CD8-positive, alpha-beta memory T cell (primary cell): ENCODE data around the gene LILRA6. TPM values are rescaled to one million over a fixed set of nuclear protein-coding genes. Genes with fewer than 3 reads are reported as not detected.
"Not testable (repeated sequence)": the region's sequence is repeated elsewhere in the genome, so short reads cannot be mapped to it uniquely, and the experiment has no call there.

Experiments used
- CTCF ChIA-PET: fragments of 350-600 bp; sonication (Branson Sonifier 250); formaldehyde crosslinking; loops from one replicate; lab custom pipeline; 2021; ENCODE audit warnings: antibody characterized with exemption; lab: Charles Lee
- POLR2A ChIA-PET: fragments of 350-600 bp; sonication (Branson Sonifier 250); formaldehyde crosslinking; loops from one replicate; lab custom pipeline; 2021; ENCODE audit warnings: antibody characterized with exemption; lab: Charles Lee
- DNase-seq, 5 donors: peaks; one replicate each; pipeline versions ENCODE4 v3.0.0 to v3.0.0-alpha.2; 2020 to 2022; ENCODE audit warnings: mixed read lengths in 1 of 5
- H3K27ac ChIP-seq: one replicate; pipeline ENCODE4 v1.7.0; 2013; ENCODE audit warnings: low read depth, mild to moderate bottlenecking, low read length, moderate library complexity
- H3K27me3 ChIP-seq: 2 replicates; pipeline ENCODE4 v1.7.0; 2013; ENCODE audit warnings: low read length, mild to moderate bottlenecking; ENCODE audit not compliant: insufficient read depth, poor library complexity, severe bottlenecking
- H3K36me3 ChIP-seq: 2 replicates; pipeline ENCODE4 v1.7.0; 2013; ENCODE audit warnings: mild to moderate bottlenecking, low read length, moderate library complexity; ENCODE audit not compliant: insufficient read depth
- H3K4me1 ChIP-seq: 2 replicates; pipeline ENCODE4 v1.7.0; 2013; ENCODE audit warnings: mild to moderate bottlenecking, low read length, moderate library complexity; ENCODE audit not compliant: insufficient read depth
- H3K4me3 ChIP-seq: 2 replicates; pipeline ENCODE4 v1.7.0; 2013; ENCODE audit warnings: mild to moderate bottlenecking, low read length
- H3K9me3 ChIP-seq: 2 replicates; pipeline ENCODE4 v1.7.0; 2013; ENCODE audit warnings: mild to moderate bottlenecking, low read length
- H3K27ac Mint-ChIP-seq, 8 donors: one replicate each; pipeline ENCODE4 v1.8.0; 2020 to 2021; ENCODE audit warnings: mixed read lengths in 8 of 8, mild to moderate bottlenecking in 6 of 8, inconsistent platforms in 3 of 8, moderate library complexity in 3 of 8
- H3K27me3 Mint-ChIP-seq, 2 donors: one replicate each; pipeline ENCODE4 v1.8.0; 2020 to 2021; ENCODE audit warnings: mixed read lengths in 2 of 2, mild to moderate bottlenecking in 1 of 2, moderate library complexity in 1 of 2
- H3K36me3 Mint-ChIP-seq, 3 donors: one replicate each; pipeline ENCODE4 v1.8.0; 2020 to 2021; ENCODE audit warnings: mixed read lengths in 3 of 3, inconsistent platforms in 1 of 3, mild to moderate bottlenecking in 1 of 3
- H3K4me1 Mint-ChIP-seq, 3 donors: one replicate each; pipeline ENCODE4 v1.8.0; 2020 to 2021; ENCODE audit warnings: mixed read lengths in 3 of 3, inconsistent platforms in 1 of 3, mild to moderate bottlenecking in 1 of 3
- H3K4me3 Mint-ChIP-seq, 7 donors: one replicate each; pipeline ENCODE4 v1.8.0; 2020 to 2021; ENCODE audit warnings: mixed read lengths in 7 of 7, mild to moderate bottlenecking in 6 of 7, moderate library complexity in 4 of 7, inconsistent platforms in 2 of 7
- H3K9me3 Mint-ChIP-seq, 5 donors: one replicate each; pipeline ENCODE4 v1.8.0; 2020 to 2022; ENCODE audit warnings: mixed read lengths in 5 of 5, mild to moderate bottlenecking in 3 of 5, moderate library complexity in 2 of 5, inconsistent platforms in 1 of 5
- polyA plus RNA-seq: library from polyadenylated mRNA; unstranded; fragments of 300-500 nt; fragmentation: Illumina TruSeq; gene quantifications from one replicate; pipeline ENCODE4 v1.2.3, GENCODE V29; 2021
- total RNA-seq, 2 experiments: library from RNA; stranded (reverse); gene quantifications; one replicate each; pipeline ENCODE4 v1.2.3, GENCODE V29; 2021

Gene LILRA6
- total and polyA plus RNA-seq, 3 experiments from 2014 or later, result 0.37 to 0.45 (median 0.42) TPM

GRCh38 chr19:54211235-54211634, 31.4 kb downstream of the LILRA6 start:
- Histone ChIP-seq H3K9me3 (no peaks in the 10 kb centered on the region), H3K4me1 (peaks cover 50% of the 10 kb centered on the region), H3K27ac (peak overlapping the region; percentile 57), H3K36me3 (peaks cover 21% of the 10 kb centered on the region), H3K27me3 (no peaks in the 10 kb centered on the region), H3K4me3 (no peak overlapping the region)
- POLR2A ChIA-PET, result interaction anchor here (0.8 to 1.2 kb wide), 4 partner anchors 21 to 96 kb away, joined by 3 to 5 read pairs (median 4); partner anchors contain the start of genes LENG1, MBOAT7, PRPF31 and TFPT
- no peaks in the 10 kb centered on the region for H3K27me3 Mint-ChIP-seq
- peak overlapping the region; percentile 78 to 99 (median 96) for H3K27ac Mint-ChIP-seq
- no peaks in the 10 kb centered on the region for H3K9me3 Mint-ChIP-seq
- H3K36me3 Mint-ChIP-seq, result peaks cover 0 to 28% (median 6%) of the 10 kb centered on the region in 3 donors
- H3K4me3 Mint-ChIP-seq, result peak overlapping the region; percentile 2 to 72 (median 29)
- H3K4me1 Mint-ChIP-seq, result peaks cover 37 to 52% (median 49%) of the 10 kb centered on the region in 3 donors
- CTCF ChIA-PET, result interaction anchor here (1.2 to 1.7 kb wide), 5 partner anchors 8 to 55 kb away, joined by 3 to 6 read pairs (median 3); partner anchors contain the start of genes MBOAT7 and TSEN34
- DNase-seq, result no peak

DNA sequence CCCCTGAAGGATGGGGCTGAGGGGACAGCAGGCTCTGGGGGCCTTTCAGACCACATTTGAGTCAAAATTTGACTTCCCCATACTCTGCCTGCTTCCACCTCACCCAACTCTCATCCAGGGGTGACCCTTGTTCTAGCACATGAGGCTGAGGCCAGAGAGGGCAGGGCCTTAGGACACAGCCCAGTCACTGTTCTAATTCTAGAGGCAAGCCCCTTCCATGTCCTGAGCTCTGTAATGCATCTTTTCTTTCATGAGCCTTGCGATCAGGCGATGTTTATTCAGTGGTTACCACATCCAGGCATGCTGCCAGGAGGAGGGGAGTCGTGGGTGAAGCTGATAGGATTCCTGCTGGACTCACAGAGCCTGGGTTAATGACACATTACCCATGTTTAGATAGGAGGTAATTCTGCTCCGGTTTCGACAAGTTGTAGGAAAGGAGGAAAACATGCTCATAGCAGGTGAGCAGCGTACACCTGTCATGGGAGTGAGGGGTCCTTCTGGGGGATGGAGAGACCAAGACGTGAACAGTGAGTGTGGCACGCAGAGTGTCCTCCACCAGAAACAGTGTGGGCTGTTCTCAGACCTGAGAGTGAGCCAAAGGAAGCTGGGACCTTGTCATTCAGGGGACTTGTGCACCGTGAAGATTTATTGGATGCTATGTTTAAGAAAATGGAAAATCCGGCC, 32.6 kb downstream of the LILRA6 start:
- POLR2A ChIA-PET, result interaction anchor here (1.1 to 1.2 kb wide), 2 partner anchors 21 to 51 kb away, joined by 4 to 5 read pairs; partner anchors contain the start of genes LENG1 and MBOAT7
- DNase-seq, result peak in 2 of 5 donors; percentile 21 to 67
- Histone ChIP-seq H3K9me3 (no peaks in the 10 kb centered on the region), H3K36me3 (peaks cover 29% of the 10 kb centered on the region), H3K4me3 (peak overlapping the region; percentile 0), H3K27me3 (no peaks in the 10 kb centered on the region), H3K4me1 (peaks cover 62% of the 10 kb centered on the region), H3K27ac (peak overlapping the region; percentile 57)
- Mint-ChIP-seq H3K27me3 (no peaks in the 10 kb centered on the region), H3K9me3 (no peaks in the 10 kb centered on the region), H3K36me3 (peaks cover 0 to 41% (median 6%) of the 10 kb centered on the region in 3 donors), H3K4me1 (peaks cover 43 to 65% (median 52%) of the 10 kb centered on the region in 3 donors), H3K27ac (peak overlapping the region; percentile 78 to 99 (median 96)), H3K4me3 (peak overlapping the region; percentile 35 to 87 (median 72))
- CTCF ChIA-PET, result interaction anchor here (1.2 kb wide), 1 partner anchor 21 kb away, joined by 3 read pairs; the partner anchor contains the start of gene MBOAT7

DNA sequence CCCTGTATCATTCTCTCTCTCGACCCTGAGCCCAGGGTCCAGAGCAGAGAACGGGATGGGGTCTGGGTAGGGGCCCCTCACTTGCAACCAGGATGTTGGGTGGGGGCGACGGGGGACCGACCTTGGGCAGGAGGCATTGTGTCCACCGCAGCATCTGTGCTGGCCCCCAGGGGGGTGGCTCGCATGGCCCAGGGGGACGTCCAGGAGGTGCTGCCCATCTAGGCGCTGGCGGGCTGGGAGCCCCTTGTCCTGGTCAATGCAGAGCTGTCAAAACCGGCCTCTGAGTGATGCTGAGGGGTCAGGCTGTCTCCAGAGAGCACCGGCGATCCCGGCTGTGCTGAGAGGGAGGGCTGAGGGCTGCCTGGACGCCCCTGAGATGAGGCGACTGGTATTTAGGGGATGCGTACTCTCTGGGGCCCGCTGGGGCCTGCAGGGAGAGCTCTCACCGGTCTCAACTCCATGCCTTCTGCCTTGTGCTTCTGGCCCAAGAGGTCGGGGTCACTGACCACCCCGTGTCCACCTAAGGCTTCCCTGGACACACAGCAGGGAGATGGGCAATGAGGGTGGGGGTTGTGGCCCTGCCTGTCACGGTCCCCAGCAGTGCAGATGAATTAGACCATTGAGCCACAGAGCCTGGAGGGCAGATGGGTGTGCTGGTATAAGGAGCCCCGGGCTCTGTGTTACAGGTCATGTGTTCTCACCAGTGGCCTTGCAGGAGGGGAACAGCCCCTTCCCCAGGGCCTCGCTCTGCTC, 33.4 kb downstream of the LILRA6 start:
- peaks cover 36% of the 10 kb centered on the region for H3K36me3 ChIP-seq
- H3K9me3 Mint-ChIP-seq, result no peaks in the 10 kb centered on the region

DNA sequence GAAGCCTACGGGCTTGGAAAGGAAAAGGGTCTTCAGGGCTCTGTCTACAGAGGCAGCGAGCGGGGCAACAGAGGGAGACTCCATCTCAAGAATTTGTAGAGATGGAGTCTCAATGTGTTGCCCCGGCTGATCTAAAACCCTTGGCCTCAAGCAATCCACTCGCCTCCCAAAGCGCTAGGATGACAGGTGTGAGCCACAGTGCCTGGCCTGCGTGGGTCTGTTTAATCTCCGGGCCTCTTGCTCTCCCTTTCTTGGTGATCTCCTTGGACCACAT, 33.9 kb downstream of the LILRA6 start:
- Mint-ChIP-seq H3K4me1 (peaks cover 54 to 78% (median 65%) of the 10 kb centered on the region in 3 donors), H3K36me3 (peaks cover 0 to 52% (median 6%) of the 10 kb centered on the region in 3 donors), H3K4me3 (peak overlapping the region in 4 of 7 donors; percentile 13 to 63 (median 42)), H3K9me3 (no peaks in the 10 kb centered on the region), H3K27ac (peak overlapping the region in 6 of 8 donors; percentile 65 to 94 (median 69)), H3K27me3 (no peaks in the 10 kb centered on the region)
- no peak for DNase-seq
- H3K4me1 ChIP-seq, result peaks cover 75% of the 10 kb centered on the region
- no peak overlapping the region for H3K4me3 ChIP-seq
- H3K27ac ChIP-seq, result peak overlapping the region; percentile 57
- peaks cover 39% of the 10 kb centered on the region for H3K36me3 ChIP-seq
- CTCF ChIA-PET, result no interaction called here
- H3K9me3 ChIP-seq, result no peaks in the 10 kb centered on the region
- no peaks in the 10 kb centered on the region for H3K27me3 ChIP-seq
- POLR2A ChIA-PET, result interaction anchor here (1.1 kb wide), 2 partner anchors 19 to 72 kb away, joined by 3 to 4 read pairs; partner anchors contain the start of genes CNOT3 and MBOAT7

More for the DNA sequence above, 33.4 kb downstream of the LILRA6 start:
- peak overlapping the region; percentile 0 for H3K4me3 ChIP-seq
- ChIA-PET POLR2A (interaction anchor here (1.1 kb wide), 2 partner anchors 20 to 72 kb away, joined by 3 to 4 read pairs; partner anchors contain the start of genes CNOT3 and MBOAT7), CTCF (interaction anchor here (1.2 kb wide), 1 partner anchor 20 kb away, joined by 3 read pairs; the partner anchor contains the start of gene MBOAT7)
- peak overlapping the region in 3 of 7 donors; percentile 38 to 74 (median 56) for H3K4me3 Mint-ChIP-seq
- no peaks in the 10 kb centered on the region for H3K27me3 Mint-ChIP-seq
- H3K27ac ChIP-seq, result peak overlapping the region; percentile 57
- DNase-seq, result no peak
- H3K27me3 ChIP-seq, result no peaks in the 10 kb centered on the region
- peaks cover 70% of the 10 kb centered on the region for H3K4me1 ChIP-seq
- H3K27ac Mint-ChIP-seq, result peak overlapping the region; percentile 43 to 99 (median 96)
- peaks cover 50 to 72% (median 59%) of the 10 kb centered on the region in 3 donors for H3K4me1 Mint-ChIP-seq
- no peaks in the 10 kb centered on the region for H3K9me3 ChIP-seq
- peaks cover 0 to 48% (median 6%) of the 10 kb centered on the region in 3 donors for H3K36me3 Mint-ChIP-seq

DNA sequence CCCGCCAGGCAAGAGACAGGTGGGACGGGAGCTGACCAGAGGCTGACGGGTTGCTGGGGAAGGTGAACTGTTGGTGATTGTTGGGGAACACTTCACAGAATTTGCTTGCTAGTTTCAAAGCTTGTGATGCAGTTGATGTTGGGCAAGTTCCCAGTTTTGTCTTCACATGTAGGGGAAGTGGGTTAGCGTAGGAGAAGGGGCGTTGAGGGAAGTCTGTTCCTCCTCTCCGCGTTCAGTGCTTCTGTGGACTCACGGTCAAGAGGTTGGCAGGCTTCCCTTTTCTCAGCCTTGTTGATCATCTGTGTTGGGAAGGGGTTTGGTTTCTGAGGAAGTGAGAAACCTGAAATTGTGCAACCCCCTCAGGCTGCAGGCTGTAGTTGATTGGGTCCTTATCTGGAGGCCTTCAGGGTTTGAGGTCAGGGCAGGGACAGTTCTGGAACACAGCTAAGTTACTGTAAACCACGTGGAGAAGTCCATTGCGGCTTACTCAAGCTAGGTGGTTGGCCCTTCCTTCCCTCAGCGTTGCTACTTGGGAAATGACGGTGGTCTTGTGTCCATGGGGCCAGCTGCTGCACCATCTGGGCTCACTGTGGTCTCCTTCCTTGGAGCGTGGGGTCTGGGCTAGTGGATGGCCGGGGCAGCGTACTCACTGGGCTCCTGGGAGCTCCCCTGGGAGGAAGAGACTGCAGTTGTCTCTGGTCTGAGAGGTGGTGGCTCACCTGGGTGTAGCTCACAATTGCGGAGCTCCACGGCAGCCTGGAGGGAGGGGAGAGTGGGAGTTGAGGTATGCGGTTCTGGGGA, 34.4 kb downstream of the LILRA6 start:
- no peaks in the 10 kb centered on the region for H3K27me3 Mint-ChIP-seq
- Histone ChIP-seq H3K4me3 (no peak overlapping the region), H3K4me1 (peaks cover 80% of the 10 kb centered on the region), H3K27ac (peak overlapping the region; percentile 57), H3K36me3 (peaks cover 43% of the 10 kb centered on the region), H3K27me3 (no peaks in the 10 kb centered on the region), H3K9me3 (no peaks in the 10 kb centered on the region)
- no peaks in the 10 kb centered on the region for H3K9me3 Mint-ChIP-seq
- peak in 1 of 5 donors; percentile 42 for DNase-seq
- H3K4me1 Mint-ChIP-seq, result peaks cover 58 to 83% (median 70%) of the 10 kb centered on the region in 3 donors
- peak overlapping the region; percentile 34 to 94 (median 69) for H3K27ac Mint-ChIP-seq
- ChIA-PET CTCF (interaction anchor here (1.2 kb wide), 1 partner anchor 35 kb away, joined by 4 read pairs; the partner anchor contains the start of gene TMC4), POLR2A (interaction anchor here (1.1 kb wide), 1 partner anchor 71 kb away, joined by 3 read pairs; the partner anchor contains the start of gene CNOT3)
- H3K36me3 Mint-ChIP-seq, result peaks cover 0 to 58% (median 6%) of the 10 kb centered on the region in 3 donors
- peak overlapping the region; percentile 0 to 63 (median 32) for H3K4me3 Mint-ChIP-seq

DNA sequence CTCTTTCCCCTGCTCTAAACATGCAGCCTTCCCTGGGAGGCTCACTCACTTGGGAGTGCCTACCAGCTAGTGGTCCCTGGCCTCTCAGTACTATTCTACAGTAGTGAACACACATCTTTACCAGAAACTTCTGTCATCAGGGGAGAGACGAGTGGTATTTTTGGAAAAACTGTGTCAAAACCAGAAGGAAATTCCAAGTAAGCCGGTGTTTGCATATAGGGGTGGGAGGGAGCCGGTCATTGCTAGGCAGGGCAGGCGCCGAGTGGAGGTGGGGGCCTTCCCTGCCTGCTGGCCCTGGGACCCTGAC, 35.0 kb downstream of the LILRA6 start:
- peaks cover 0 to 63% (median 11%) of the 10 kb centered on the region in 3 donors for H3K36me3 Mint-ChIP-seq
- peak overlapping the region; percentile 14 for H3K27ac ChIP-seq

GRCh38 chr19:54207193-54207592, 35.4 kb downstream of the LILRA6 start:
- POLR2A ChIA-PET, H3K4me3 Mint-ChIP-seq, H3K9me3 ChIP-seq, H3K4me3 ChIP-seq, DNase-seq, H3K27ac ChIP-seq, H3K9me3 Mint-ChIP-seq, H3K27me3 ChIP-seq, H3K27me3 Mint-ChIP-seq: not testable (repeated sequence)
- Histone ChIP-seq H3K36me3 (peaks cover 53% of the 10 kb centered on the region), H3K4me1 (peaks cover 90% of the 10 kb centered on the region)
- peak overlapping the region in 3 of 8 donors; percentile 8 to 65 (median 38) for H3K27ac Mint-ChIP-seq
- H3K36me3 Mint-ChIP-seq, result peaks cover 0 to 68% (median 14%) of the 10 kb centered on the region in 3 donors
- peaks cover 68 to 93% (median 80%) of the 10 kb centered on the region in 3 donors for H3K4me1 Mint-ChIP-seq
- CTCF ChIA-PET, result interaction anchor here (1.2 to 2.1 kb wide), 3 partner anchors 15 to 34 kb away, joined by 4 to 5 read pairs (median 4); partner anchors contain the start of genes MBOAT7 and TMC4

More for the DNA sequence above, 35.0 kb downstream of the LILRA6 start:
- Mint-ChIP-seq H3K9me3 (no peaks in the 10 kb centered on the region), H3K27ac (peak overlapping the region; percentile 34 to 89 (median 62)), H3K27me3 (no peaks in the 10 kb centered on the region), H3K4me3 (peak overlapping the region in 3 of 7 donors; percentile 3 to 56 (median 28)), H3K4me1 (peaks cover 64 to 89% (median 75%) of the 10 kb centered on the region in 3 donors)
- Histone ChIP-seq H3K27me3 (no peaks in the 10 kb centered on the region), H3K9me3 (no peaks in the 10 kb centered on the region), H3K4me1 (peaks cover 86% of the 10 kb centered on the region), H3K36me3 (peaks cover 49% of the 10 kb centered on the region), H3K4me3 (no peak overlapping the region)
- ChIA-PET CTCF (interaction anchor here (1.2 to 2.1 kb wide), 2 partner anchors 19 to 35 kb away, joined by 4 to 5 read pairs; partner anchors contain the start of genes MBOAT7 and TMC4), POLR2A (no interaction called here)
- no peak for DNase-seq
